Mammary epithelial cell (primary cell): ENCODE measurements around the gene ABCA12.

ENCODE experiments used
- CTCF ChIP-seq, 2 donors: IDR thresholded peaks in 1 of 2; conservative IDR thresholded peaks in 1 of 2; 2 replicates each; pipeline ENCODE4 v1.5.1; 2011 to 2012; ENCODE audit warnings: inconsistent platforms in 2 of 2, low read length in 2 of 2, mild to moderate bottlenecking in 2 of 2, control low read depth in 1 of 2, low read depth in 1 of 2; ENCODE audit not compliant: insufficient read depth in 1 of 2; ENCODE audit errors: extremely low read depth in 1 of 2
- EZH2 ChIP-seq: IDR thresholded peaks from 2 replicates; pipeline ENCODE4 v1.6.1; 2012; ENCODE audit warnings: low read length, inconsistent platforms, borderline replicate concordance

DNA sequence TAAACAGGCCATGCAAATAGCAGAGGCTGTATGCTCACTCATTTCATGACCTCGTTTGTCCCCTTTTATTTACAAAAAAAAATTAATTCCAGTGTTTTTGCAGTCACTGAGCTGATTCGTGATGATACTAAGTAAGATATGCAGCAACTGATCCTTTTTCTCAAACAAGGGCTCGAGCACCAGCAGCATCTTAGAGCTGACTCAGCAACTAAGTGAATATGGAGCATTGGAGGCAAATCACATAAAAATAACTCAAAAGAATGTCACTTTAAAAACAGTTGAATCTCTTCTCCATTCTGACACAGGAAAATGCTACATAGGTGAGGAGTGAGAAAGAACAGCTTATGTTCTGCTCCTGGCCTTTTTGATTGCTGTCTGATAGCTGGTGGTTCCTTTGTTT is 152.8 kb downstream of the ABCA12 start:
- TF ChIP-seq CTCF (conservative IDR thresholded peaks at IDR 0.05 in 1 of 2, IDR thresholded peaks at IDR 0.05 in 1 of 2; ENCODE audit: extremely low read depth in 1 of 2, insufficient read depth in 1 of 2, low read depth in 1 of 2, low read length in 2 of 2) (no peak), EZH2 (no peak)
